Nucleus accumbens (tissue), 56 donors: ENCODE measurements around the gene SIGLECL1.

Experiments
- DNase-seq, 56 donors: peaks; one replicate each; lab custom pipeline; 2025; lab: John Stamatoyannopoulos, UW

Gene SIGLECL1

DNA sequence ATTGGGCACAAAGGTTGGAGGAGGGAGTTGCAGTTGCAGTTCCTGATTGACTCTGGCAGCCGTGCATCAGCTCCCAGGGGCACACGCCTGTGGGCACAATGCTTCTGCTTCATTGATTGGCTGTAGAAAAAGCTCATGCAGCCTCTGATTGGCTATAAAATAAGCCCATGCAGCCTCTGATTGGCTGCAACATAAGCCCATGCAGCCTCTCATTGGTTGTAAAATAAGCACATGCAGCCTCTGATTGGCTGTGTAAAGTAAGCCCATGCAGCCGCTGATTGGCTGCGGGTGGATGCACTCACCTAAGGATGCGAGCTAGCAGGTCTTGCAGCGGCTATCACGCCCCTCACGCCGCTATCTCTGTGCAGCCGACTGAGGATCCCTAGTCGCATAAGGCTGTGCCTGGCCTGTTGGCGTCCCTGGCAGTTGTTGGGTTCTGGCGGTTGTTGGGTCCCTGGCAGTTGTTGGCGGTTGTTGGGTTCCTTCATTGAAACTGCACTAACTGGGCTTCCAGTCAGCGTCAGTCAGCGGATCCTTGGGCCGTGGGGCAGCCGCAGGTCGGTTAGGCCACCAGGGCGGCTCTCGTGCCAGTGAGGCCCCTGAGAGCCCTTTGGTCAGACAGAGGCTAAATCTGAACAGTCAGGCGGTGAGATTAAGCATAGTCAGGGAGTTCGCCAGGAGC, at the start of gene SIGLECL1:
TSS of gene SIGLECL1 (plus strand) at position 295 of the 682 bp plus-strand sequence. CDS start 12,993 bp downstream, outside the sequence.
- DNase-seq: no peak

DNA sequence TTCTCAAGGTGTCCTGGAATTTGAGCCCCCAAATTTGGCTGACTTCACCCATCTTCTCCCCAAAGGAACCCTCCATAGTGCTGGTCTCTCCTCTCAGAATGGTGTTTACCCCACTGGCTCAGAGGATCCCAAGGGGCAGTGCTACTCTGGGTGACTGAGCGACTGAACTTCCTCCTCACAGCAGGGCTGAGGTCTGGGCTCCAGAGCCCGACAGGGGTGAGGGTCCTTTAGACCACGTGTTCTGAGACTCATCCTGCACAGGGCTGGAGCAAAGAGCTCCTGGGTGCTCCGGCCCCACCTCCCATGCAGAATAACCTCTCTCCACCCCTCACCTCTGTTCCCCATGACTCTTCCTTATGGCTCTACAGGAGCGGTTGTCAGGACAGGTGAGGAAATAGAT, 49.2 kb upstream of the SIGLECL1 start:
- no peak for DNase-seq

DNA sequence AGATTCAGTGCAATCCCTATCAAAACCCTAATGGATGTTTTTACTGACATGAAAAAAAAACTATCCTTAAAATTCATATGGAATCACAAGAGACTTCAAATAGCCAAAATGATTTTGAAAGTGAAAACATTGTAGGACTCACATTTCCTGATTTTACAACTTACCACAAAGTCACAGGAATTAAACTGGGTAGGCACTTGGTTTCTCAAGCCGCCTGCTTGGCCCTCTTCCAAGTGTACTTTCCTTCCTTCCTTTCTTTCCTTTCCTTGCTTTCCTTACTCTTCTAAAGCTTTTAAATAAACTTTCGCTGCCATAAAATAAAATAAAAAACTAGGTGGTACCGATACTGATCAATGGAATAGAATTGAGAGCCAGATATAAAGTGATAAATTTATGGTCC, 47.0 kb upstream of the SIGLECL1 start:
- DNase-seq: no peak

DNA sequence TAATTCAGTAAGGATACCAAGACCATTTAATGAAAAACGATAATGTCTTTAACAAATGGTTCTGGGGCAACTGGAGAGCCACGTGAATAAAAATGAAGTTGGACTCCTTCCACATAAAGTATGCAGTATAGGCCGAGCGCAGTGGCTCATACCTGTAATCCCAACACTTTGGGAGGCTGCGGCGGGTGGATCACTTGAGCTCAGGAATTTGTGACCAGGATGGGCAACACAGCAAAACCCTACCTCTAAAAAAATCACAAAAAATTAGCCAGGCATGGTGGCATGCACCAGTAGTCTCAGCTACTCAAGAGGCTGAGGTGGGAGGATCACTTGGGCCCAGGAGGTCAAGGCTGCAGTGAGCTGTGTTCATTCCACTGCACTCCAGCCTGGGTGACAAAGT, 46.6 kb upstream of the SIGLECL1 start:
- no peak for DNase-seq

DNA sequence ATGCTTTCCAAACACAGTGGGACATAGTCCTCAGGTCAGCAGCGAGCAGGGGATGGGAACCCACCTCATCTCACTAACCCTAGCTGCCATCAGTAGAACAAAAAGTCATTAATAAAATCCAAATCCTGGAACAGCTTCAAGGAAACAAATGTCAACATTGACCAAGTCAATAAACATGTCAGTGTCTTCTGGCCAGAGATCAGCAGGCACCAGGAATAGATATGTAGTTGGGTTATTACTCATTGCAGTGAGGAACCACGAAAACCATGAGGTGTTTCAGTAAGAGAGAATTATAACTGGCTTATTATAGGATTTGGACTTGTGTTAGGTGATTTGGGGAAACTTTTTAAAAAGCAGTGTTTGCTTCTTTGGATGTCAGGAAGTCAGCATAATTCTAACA, 43.1 kb upstream of the SIGLECL1 start:
- DNase-seq: no peak

DNA sequence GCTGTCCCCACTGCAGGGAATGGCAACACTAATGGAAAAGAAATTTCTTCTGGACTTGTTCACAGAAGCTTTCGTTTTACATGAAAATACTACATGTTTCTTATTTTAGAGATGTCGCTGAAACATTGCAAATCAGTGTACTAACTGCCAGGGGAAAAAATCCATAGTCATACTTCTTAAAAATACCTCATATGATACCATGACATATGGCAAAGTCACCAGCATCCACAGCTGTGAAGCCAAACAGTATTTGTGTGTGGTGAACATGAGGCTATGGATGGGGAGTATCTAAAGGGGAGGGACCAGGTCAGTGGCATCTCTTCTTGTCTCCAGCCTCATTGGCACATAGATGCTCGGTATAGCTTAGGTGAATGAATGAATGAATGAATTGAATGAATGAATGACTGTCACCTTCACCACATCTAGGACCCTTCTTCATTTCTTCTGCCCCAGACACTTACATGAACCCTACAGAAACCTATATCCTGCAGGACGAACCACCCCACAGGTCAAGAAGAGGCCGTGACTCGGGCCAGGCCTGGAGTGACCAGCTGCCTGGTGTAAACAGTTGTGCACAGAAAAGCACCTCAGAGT, 40.6 kb upstream of the SIGLECL1 start:
- no peak for DNase-seq

DNA sequence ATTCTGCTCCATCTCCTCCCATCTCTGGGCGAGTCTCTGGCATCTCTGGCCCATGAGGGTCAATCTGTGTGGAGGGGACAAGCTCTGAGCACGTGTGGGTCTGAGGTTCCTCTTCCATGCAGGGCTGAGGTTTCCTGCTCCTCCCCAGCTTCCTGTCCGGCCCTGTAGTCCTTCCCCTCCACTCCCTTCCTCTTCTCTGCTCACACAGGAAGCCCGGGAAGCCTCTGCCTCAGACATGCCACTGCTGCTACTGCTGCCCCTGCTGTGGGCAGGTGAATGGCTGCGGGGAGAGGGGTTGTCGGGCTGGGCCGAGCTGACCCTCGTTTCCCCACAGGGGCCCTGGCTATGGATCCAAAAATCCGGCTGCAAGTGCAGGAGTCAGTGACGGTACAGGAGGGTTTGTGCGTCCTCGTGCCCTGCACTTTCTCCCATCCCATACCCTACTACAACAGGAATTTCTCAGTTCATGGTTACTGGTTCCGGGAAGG, 40.0 kb upstream of the SIGLECL1 start:
- DNase-seq: peak in 5 of 56 donors; percentile 2 to 18 (median 6)

DNA sequence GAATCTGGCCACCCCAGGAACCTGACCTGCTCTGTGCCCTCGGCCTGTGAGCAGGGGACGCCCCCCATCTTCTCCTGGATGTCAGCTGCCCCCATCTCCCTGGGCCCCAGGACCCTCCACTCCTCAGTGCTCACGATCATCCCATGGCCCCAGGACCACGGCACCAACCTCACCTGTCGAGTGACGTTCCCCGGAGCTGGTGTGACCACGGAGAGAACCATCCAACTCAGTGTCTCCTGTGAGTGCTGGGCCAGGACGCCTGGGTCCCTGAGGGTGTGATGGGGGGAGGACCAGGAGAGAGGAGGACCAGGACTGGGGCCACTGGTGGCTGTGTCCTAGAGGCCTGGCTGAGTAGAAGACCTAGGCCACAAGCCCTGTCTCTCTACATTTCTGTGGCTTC, 39.0 kb upstream of the SIGLECL1 start:
- no peak for DNase-seq

DNA sequence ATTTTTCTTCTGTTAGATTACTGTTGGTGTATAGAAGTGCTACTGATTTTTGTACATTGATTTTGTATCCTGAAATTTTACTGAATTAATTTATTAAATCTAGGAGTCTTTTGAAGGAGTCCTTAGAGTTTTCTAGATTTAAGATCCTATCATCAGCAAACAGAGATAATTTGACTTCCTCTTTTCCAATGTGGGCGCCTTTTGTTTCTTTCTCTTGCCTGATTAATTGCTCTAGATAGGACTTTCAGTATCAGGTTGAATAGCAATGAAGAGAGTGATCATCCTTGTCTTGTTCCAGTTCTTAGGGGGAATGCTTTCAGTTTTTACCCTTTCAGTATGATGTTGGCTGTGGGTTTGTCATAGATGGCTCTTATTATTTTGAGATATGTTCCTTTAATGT, 31.6 kb upstream of the SIGLECL1 start:
- DNase-seq: no peak

DNA sequence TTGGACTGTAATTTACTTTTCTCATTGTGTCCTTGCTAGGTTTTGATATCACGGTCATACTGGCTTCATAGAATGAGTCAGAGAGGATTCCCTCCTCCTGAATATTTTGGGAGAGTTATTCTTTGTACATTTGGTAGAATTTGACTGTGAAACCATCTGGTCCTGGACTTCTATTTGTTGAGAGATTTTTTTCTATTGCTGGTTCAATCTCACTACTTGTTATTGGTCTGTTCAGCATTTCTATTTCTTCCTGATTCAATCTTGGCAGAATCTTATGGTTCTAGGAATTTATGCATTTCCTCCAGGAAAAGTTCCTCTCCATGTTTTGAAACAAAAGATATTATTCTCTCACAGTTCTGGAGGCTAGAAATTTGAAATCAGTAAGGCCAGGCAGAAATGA, 30.9 kb upstream of the SIGLECL1 start:
- no peak for DNase-seq

DNA sequence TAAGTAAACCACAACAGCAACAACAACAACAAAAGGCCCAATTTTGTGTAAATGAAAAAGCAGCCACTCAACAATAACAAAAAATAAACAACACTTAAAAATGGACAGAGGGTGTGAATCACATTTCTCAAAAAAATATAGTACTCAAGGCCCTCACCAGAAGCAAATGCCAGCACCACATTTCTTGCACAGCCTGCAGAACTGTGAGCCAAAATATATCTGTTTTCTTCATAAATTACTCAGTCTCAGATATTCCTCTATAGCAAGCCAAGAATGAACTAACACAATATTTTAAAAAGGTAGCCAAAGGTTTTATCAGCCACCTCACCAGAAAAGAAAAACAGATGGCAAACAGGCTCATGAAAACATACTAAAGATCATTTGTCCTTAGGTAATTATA, 29.9 kb upstream of the SIGLECL1 start:
- no peak for DNase-seq

DNA sequence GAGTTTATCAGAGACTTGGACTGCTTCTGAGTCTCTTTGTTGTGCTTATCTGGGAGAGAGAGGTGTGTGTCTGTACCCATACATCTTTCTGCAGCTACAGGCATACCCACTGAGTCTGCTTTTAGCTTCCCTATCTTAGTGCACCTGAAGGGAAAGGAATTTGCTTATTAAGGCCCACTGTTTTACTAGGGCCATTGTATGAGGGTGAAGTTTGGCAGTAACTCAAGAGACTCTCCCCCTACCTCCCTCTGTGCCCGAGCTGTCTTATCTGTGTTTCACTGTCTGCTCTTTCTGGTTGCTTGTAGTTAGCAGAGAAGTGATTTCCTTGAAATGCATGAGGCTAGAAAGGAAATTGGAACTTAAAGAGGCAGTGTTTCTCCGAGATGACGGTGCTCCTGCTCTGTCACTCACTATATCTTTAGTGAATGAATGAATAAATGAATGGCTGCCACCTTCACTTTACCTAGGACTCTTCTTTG, 26.7 kb upstream of the SIGLECL1 start:
- no peak for DNase-seq

DNA sequence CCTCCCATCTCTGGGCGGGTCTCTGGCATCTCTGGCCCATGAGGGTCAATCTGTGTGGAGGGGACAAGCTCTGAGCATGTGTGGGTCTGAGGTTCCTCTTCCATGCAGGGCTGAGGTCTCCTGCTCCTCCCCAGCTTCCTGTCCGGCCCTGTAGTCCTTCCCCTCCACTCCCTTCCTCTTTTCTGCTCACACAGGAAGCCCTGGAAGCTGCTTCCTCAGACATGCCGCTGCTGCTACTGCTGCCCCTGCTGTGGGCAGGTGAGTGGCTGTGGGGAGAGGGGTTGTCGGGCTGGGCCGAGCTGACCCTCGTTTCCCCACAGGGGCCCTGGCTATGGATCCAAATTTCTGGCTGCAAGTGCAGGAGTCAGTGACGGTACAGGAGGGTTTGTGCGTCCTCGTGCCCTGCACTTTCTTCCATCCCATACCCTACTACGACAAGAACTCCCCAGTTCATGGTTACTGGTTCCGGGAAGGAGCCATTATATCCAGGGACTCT, 25.9 kb upstream of the SIGLECL1 start, which contains the start of gene CD33:
TSS of gene CD33 (plus strand) at position 183 of the 496 bp plus-strand sequence. CDS start at position 222, 39 bp downstream.
- DNase-seq: peak in 7 of 56 donors; percentile 0 to 22 (median 6)

DNA sequence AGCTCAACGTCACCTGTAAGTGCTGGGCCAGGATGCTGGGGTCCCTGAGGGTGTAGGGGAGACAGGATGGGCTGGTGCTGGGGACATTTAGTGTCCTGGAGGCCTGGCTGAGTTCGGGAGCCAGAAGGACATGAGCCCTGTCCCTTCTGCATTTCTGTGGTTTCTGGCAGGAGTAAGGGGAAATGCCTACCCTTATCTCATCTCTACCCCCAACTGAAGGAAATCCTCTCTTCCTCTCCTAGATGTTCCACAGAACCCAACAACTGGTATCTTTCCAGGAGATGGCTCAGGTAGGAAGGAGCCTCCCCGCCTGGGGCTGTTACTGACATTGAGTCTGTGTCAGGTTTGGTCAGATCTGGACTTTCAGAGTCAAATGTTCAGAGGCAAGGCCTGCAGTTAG, 24.8 kb upstream of the SIGLECL1 start:
- no peak for DNase-seq

DNA sequence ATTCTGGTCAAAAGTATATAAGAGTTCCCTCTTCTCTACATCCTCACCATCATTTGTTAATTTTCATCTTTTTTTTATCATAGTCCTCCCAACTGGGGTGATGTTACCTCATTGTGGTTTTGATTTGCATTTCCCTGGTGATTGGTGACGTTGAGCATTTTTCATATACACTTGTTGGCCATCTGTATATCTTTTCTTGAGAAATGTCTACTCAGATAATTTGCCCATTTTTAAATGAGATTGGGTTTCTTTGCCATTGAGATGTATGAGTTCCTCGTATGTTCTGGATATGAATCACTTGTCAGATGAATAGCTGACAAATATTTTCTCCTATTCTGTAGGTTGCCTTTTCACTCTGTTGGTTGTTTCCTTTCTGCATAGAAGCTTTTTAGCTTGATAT, 23.6 kb upstream of the SIGLECL1 start:
- no peak for DNase-seq

DNA sequence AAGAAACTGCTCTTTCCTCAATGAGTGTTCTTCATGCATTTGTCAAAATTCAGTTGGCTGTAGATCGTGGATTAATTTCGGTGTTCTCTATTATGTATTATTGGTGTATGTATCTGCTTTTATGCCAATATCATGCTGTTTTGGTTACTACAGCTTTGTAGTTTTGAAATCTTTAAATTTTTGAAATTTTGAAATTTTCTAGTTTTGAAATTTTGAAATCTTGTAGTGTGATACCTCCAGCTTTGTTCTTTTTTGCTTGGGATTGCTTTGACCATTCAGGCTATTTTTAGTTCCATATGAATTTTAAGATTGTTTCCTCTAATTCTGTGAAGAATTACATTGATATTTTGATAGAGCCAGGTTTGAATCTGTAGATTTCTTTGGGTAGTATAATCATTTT, 22.9 kb upstream of the SIGLECL1 start:
- DNase-seq: no peak

DNA sequence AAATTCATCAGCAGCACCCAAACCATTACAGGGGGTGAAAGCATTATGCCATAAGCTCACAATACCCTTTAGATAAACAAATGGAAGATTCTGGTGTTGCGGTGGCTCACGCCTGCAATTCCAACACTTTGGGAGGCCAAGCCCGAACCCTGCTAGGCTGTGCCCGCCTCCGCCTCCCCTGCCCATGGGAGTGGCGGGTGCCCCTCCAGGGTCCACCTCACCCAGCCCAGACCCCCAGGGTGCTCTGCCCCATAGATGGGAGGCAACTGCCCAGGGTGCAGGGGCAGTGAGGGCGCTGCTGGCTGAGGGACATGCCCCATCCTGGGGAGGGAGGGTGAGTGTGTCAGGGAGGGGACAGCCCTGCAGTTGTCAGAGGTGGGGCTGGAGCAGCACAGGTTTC, 10.0 kb upstream of the SIGLECL1 start:
- DNase-seq: no peak

DNA sequence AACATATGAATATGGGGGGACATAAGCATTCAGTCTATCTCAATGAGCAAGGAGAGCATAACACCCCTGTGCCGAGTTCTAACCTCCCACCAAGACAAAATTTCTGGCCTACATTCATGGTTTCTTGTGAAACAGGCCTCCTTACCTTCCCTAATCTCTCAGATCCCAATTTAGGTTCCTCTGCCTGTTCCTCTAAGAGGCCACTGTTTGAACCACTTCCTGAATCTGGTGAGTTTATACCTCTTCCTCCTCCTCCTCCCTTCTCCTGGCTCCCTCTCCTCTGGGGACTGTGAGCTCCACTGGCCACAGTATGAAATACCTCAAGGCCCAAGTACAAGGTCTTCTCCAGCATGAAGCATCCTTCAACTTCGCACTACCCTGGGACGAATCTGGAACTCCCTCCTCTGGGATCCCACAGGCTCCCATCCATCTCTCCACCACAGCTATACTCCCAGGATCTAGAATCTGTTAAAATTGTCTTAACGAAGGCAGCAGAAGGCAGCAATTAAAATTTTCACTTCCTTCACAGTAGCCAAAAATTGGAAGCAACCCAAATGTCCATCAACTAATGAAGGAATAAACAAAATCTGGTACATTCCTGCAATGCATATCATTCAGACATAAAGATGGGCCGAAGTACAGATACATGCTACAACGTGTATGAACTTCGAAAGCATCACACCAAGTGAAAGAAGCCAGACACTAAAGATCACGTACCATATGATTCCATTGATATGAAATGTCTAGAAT, 7.8 kb upstream of the SIGLECL1 start:
- no peak for DNase-seq

DNA sequence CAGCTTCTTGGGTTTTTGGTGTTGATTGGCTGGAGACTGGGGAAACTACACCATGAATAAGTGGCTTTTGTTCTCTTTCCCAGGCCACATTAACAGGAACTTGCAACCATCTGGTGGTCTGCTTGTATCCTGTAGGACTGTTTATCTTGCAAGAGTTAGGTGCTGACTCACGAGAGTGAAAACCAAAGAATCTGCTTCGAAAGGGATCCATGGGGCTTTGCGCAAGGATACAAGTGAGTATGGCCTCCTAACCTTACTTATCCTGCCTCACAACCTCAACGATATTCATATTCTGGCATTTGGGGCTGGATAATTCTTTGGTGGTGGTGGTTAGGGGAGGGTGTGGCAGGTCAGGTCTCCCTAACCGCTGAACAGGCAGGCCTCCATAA, 4.7 kb upstream of the SIGLECL1 start:
- no peak for DNase-seq

DNA sequence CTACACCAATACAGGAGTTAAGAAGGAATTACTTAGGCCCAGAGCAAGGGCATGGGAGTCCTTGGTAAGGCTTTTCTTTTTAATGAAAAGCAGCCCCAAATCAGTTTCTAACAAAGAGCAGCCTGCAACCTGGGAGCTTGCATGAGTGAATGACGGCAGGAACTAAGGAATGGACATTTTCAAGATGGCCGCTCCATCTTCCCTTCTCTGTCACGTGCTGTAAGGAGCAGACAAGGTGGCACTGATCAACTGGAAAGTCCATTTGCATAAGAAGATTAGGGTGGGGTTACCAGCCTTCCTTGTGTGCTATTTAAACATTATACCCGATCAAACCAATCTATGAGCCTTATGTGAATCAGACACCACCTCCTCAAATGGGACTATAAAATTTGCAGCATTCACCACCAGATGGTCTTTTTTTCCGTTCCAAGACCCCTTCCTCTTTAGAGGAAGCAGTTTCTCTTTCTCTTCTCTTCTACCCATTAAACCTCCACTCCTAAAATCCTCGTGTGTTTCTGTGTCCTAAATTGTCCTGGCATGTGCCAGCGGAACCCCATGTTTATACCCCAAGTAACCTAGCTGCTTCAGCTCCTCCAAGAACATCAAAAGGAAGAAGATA, 2.8 kb upstream of the SIGLECL1 start:
- DNase-seq: no peak

DNA sequence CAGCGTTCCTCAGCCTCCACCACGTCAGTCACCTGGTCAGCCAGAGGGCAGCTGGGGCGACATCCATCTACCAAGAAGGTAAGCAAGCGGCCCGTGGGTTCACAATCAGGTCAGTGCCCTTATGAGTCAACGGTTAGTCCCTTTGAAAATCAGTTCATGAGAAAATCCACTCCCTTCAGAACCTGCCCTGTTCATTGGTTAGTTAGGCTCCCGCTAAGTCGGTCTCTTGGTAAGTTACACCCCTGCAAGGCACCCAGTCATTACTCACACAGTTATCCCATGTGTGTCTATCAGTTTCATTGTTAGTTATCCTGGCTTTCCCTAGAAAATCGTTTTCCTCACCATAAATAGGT, 564 bp downstream of the SIGLECL1 start:
- no peak for DNase-seq
